Panc1 (cell line): ENCODE data around the gene GDF10.

Experiments used
- CTCF ChIP-seq: fragments of 450-650 bp; IDR thresholded peaks from 2 replicates; pipeline ENCODE4 v1.5.1; 2017; ENCODE audit warnings: mild to moderate bottlenecking
- POLR2AphosphoS5 ChIP-seq: IDR thresholded peaks from 2 replicates; pipeline ENCODE4 v1.6.1; 2012; ENCODE audit warnings: mild to moderate bottlenecking, low read depth, low read length, moderate library complexity
- SIN3A ChIP-seq: IDR thresholded peaks from 2 replicates; pipeline ENCODE4 v1.6.1; 2012; ENCODE audit warnings: low read depth, mild to moderate bottlenecking, low read length, moderate library complexity, borderline replicate concordance; ENCODE audit not compliant: insufficient read depth
- TCF7L2 ChIP-seq: IDR thresholded peaks from 2 replicates; pipeline ENCODE4 v1.6.1; 2011; ENCODE audit warnings: mild to moderate bottlenecking, low read depth, low read length, inconsistent platforms
- TF ChIP-seq, protein P1 (sequence below), 2 experiments: IDR thresholded peaks; 2 replicates each; pipeline ENCODE4 v1.6.1; 2011 to 2012; ENCODE audit warnings: low read depth in 2 of 2, control low read depth in 1 of 2, low read length in 1 of 2, mild to moderate bottlenecking in 1 of 2, moderate library complexity in 1 of 2; ENCODE audit not compliant: insufficient read depth in 1 of 2

DNA sequence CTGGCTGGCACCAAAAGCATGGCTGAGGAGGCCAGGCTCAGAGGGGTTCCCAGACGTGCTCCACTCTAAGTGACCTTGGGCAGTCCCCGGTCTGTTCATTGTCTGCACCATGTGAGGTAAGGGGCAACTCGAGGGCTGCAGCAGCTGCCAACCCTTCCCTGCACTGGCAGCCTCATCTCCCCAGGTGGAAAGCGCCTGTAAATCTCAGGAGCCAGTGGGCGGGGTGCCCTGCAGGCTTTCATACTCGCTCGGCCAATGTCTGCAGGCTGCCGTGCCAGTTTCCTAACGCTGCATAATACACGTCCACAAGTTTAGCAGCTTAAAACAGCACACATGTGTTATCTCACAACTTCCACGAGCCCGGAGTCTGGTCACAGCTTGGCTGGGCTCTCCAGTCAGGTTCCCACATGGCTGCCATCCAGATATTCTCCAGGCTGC lies 12.6 kb upstream of the GDF10 start:
- TF ChIP-seq CTCF (no peak), TCF7L2 (no peak), POLR2AphosphoS5 (no peak), SIN3A (no peak)
- TF ChIP-seq, protein P1, sequence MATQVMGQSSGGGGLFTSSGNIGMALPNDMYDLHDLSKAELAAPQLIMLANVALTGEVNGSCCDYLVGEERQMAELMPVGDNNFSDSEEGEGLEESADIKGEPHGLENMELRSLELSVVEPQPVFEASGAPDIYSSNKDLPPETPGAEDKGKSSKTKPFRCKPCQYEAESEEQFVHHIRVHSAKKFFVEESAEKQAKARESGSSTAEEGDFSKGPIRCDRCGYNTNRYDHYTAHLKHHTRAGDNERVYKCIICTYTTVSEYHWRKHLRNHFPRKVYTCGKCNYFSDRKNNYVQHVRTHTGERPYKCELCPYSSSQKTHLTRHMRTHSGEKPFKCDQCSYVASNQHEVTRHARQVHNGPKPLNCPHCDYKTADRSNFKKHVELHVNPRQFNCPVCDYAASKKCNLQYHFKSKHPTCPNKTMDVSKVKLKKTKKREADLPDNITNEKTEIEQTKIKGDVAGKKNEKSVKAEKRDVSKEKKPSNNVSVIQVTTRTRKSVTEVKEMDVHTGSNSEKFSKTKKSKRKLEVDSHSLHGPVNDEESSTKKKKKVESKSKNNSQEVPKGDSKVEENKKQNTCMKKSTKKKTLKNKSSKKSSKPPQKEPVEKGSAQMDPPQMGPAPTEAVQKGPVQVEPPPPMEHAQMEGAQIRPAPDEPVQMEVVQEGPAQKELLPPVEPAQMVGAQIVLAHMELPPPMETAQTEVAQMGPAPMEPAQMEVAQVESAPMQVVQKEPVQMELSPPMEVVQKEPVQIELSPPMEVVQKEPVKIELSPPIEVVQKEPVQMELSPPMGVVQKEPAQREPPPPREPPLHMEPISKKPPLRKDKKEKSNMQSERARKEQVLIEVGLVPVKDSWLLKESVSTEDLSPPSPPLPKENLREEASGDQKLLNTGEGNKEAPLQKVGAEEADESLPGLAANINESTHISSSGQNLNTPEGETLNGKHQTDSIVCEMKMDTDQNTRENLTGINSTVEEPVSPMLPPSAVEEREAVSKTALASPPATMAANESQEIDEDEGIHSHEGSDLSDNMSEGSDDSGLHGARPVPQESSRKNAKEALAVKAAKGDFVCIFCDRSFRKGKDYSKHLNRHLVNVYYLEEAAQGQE (IDR thresholded peaks at IDR 0.05; ENCODE audit: insufficient read depth in 1 of 2, low read depth in 2 of 2, low read length in 1 of 2), result no peak
